Inferior parietal cortex (tissue), 1 donor: ENCODE measurements around the gene NADK.

Experiments
- DNase-seq: peaks from one replicate; pipeline ENCODE4 v3.0.0-alpha.2; 2016; ENCODE audit errors: extremely low spot score

The NADK gene

DNA sequence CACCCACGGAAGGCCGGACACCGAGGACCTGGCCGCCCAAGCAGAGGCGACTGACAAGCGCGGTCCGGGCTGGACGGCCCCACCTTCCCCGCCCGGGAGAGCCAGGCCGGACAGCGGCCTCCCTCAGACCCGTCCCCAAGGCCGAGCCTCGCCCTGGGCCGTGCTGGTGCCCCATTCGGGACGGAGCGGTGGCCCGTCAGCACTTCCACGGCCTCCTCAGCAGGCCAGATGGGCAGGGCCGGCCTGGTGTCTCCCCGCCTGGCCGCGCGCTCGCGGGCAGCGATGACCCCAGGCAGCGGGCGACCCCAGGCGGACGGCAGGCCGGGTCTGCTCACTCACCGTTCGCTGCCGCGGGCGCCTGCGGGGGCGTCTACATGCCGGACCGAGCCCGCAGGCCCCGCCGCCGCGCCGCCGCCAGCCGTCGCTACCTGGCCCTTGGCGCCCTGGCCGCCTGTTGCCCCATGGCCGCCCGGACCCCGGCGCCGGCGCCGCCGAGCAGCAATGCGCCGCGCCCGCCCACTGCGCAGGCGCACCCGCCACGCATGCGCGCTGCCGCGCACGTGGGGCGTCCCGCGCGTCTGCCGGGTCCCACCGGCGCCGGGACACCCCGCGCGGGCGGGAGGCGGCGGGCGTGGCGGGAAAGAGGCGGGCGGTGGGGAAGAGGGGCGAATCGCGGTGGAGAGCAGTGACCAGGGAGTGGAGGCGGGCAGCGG is at the start of gene NADK:
Gene NADK (minus strand): TSS at position 521 of the 713 bp plus-strand sequence. CDS start 13,064 bp downstream, outside the sequence.
- DNase-seq: peak; percentile 64

DNA sequence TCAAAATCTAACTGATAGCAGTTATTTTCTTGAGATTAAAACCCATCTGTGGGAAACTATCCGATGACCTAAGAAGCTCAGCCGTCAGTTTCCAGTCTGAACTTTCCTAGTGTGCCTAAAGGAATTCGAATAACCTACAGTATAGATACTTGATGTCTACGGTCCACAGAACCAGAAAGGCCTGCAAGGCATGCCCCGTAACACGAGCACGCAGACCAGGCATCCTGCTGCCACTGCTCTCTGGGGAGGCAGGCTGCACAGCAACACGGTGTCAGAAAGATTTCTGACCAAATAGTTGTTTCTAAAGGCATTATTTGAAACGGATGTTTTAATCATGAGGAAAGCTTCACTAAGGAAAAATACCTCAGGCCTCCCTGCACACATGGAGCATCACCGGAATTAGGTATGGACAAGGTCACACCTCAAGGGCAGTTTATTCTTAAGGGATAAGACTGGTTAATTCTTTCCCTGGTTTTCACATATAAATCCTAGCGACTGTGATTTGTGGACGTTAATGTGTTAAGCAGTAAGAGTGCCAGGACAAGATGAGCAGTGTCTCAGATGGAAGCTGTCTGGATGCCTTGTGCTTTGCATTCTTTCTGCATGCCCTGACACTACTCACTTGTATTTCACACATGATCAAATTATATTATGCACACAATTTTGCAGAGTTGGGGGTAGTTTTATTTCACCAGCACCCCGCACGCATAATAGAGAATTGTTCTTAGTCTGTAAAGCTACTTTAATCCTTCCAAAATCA is 49.0 kb upstream of the NADK start:
- no peak for DNase-seq

GRCh38 chr1:1826356-1827088 is 48.3 kb upstream of the NADK start:
- DNase-seq: no peak

DNA sequence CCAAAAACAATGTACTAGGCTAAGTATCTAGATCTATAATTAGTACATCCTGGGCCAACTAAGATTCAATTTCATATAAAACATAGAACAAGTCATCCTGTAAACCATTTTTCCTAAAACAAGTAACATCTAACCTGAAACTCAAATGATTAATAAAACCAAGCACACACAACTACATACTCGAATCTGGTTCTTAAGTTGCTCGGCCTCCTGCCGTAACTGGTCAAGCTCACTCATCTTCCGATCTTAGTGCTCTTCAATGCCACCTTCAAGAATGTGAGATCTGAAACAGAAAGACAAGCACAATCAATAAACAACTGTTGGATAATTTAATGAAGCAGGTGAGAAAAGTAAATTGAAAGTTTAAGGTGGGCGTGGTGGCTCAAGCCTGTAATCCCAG is 46.9 kb upstream of the NADK start:
- DNase-seq: no peak

- no peak for DNase-seq
These were observed 41.5 kb upstream of the NADK start for GRCh38 chr1:1819762-1820161.

GRCh38 chr1:1817221-1817620 is 39.0 kb upstream of the NADK start:
- DNase-seq: no peak

DNA sequence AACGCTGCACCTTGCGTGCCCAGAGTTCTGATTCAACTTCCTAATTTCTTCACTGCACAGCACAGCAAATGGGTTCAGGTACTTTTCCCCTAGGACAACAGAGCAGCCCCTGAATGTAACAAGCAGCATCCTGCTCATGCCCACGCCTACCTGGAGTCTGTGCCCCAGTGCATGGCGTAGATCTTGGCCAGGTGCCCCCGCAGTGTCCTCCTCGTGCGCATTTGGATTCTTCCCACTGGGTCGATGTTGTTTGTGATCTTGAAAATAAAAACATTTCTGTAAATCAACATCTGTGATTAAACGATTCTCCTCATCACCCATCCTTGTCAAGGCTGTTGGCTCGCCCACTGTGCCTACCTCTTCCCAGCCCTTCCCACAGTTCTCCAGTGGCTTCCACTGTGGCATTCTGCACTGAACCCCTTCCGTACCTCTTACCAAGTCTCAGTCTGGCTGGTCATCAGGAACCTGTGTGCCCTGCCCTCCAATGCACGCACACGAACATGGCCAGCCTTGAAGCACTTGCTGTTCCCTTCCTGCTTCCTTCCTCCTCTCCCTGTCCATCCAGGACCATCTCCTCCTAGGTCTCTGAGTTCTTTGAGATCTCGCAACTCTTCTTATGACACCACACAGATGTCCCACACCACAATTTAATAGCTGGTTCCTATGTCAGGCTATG is 37.5 kb upstream of the NADK start:
- DNase-seq: no peak

GRCh38 chr1:1809489-1809888 is 31.2 kb upstream of the NADK start:
- no peak for DNase-seq

DNA sequence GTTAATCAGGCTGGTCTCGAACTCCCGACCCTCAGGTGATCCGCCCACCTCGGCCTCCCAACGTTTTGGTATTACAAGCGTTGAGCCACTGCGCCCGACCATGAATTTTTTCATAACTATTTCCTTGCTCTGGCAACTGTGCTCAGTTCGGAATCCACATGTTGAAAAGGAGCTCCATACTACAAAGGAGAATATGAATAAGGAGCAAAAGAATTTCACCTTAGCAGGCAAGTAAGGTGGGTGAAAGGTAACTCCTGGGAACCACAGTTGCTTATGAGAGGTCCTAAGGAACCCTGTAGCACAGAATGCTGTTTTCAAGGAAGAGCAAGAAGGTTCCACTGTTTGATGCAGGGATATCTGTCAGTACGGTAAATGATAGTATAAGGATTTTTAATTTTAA is 29.9 kb upstream of the NADK start:
- DNase-seq: no peak

DNA sequence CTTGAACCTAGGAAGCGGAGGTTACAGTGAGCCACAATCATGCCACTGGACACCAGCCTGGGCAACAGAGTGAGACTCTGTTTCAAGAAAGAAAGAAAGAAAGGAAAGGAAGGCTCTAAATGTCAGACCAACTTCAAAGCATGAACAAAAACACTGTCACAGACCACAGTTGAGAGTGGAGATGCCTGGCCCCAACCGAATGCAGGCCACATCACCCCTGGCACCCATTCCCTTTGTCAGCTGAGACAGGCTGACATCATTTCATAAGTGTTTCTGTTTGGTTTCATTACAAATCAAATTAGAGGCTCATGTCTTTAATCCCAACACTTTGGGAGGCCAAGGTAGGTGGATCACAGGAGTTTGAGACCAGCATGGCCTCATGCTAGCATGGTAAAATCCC is 28.6 kb upstream of the NADK start:
- no peak for DNase-seq

GRCh38 chr1:1804301-1804700 is 26.0 kb upstream of the NADK start:
- DNase-seq: no peak

- no peak for DNase-seq
These were observed 24.6 kb upstream of the NADK start for GRCh38 chr1:1802871-1803270.

DNA sequence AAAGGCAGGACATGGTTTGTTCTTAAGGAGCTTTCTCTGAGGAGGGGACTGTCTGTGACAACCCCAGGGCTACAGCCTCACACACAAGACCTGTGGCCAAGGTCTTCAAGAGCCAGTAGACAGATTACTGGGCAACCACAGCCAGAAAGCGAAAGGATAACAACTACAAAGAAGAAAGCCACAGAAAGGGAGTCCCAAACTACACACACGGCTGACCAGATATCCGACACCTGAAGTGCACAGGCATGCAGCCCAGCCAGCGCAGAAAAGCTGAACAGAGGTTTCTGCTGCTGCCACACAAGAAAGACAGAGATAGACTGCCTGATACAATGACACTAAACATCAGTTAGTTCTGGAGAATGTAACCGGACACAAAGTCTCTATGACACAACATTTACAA is 21.4 kb upstream of the NADK start:
- no peak for DNase-seq

DNA sequence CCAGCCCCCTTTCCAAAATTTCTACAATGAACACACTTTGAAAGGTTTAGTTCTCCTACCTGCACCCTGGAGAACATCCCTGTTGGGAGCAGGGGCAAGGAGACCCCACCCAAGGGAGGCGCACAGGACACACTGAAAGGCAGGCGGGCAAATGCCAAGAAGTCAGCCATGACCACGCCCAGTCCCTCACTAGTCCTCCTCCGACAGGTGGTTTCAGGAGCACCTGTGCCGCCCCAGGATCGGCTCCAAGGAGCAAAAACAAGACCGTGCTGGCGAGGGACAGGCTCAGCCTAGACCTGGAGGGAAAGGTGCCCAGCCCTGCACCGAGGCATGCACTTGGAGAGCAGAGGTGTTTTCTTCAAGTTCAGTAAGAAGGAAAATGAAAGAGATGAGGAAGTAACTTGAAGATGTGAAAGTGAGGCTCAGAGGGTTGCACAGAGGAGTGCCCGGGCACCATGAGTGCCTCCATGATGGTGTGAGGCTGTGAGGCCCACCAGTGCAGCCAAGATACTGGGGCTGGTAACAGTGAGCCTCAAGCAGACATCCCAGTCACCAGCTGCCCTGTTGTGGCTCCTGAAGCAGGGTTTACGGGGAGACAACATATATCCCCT is 19.6 kb upstream of the NADK start:
- no peak for DNase-seq

DNA sequence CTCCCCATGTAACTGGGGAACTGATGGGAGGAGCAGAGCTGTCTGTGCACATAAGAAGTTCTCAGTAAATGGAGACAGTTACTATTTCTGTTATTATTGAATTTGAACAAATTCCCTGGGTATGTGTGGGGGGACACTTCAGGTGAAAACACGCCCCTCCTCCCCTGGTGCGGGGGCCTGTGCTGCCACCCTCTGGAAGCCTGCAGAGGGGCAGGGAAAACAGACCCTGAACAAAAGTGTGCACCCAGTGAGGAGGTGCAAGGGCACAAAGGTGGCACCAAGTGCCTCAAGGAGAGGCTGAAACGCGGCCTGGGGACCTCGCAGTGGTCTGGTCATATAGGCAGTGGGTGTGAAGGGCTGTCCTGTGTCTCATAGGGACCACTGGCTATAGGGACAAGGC is 18.2 kb upstream of the NADK start:
- DNase-seq: no peak

- DNase-seq: no peak
These were observed 16.7 kb upstream of the NADK start for GRCh38 chr1:1794999-1795398.

- DNase-seq: no peak
These were observed 15.4 kb upstream of the NADK start for GRCh38 chr1:1793481-1794244.

- DNase-seq: no peak
These were observed 10.6 kb upstream of the NADK start for GRCh38 chr1:1788646-1789431.

DNA sequence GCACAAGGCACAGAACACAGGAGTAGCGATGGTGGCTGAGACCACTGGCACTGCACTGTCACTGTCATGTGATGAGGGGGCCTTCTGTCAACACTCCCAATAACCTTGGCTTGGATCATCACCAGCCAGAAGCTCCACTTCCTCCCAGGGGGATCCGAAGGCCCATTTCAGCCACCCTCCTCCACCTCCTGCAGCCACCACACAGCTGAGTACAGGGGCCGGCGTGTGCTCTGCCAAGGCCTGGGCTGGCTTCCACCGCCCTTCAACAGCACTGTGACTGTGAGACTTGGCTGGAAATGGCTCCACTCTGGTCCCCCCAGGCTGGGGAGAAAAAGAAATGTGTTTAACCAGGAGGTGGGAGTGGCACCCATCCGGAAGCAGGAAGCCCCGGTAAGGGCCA is 9.9 kb upstream of the NADK start:
- no peak for DNase-seq
